ENCODE data around the gene GLT1D1.
"Not testable (repeated sequence)": the region's sequence is repeated elsewhere in the genome, so short reads cannot be mapped to it uniquely, and the experiment has no call there.

Gene GLT1D1

GRCh38 chr12:128820723-128821432 is 32.4 kb upstream of the GLT1D1 start:
- no peak for FAIRE-seq

- no peak for FAIRE-seq
Measured at GRCh38 chr12:128823216-128823915, 29.9 kb upstream of the GLT1D1 start.

GRCh38 chr12:128823916-128824839 is 29.1 kb upstream of the GLT1D1 start, which contains the start of gene SLC15A4:
TSS of gene SLC15A4 (minus strand) at chr12:128823958. CDS start at chr12:128823943, 15 bp downstream.
- no peak for FAIRE-seq

GRCh38 chr12:128825835-128826234 is 27.4 kb upstream of the GLT1D1 start:
- FAIRE-seq: no peak

- no peak for FAIRE-seq
Measured at GRCh38 chr12:128827724-128828123, 25.6 kb upstream of the GLT1D1 start.

GRCh38 chr12:128829861-128830504 is 23.3 kb upstream of the GLT1D1 start:
- FAIRE-seq: no peak

- no peak for FAIRE-seq
Measured at GRCh38 chr12:128830505-128830893, 22.8 kb upstream of the GLT1D1 start.

- no peak for FAIRE-seq
Measured at GRCh38 chr12:128833418-128833817, 19.9 kb upstream of the GLT1D1 start.

- FAIRE-seq: not testable (repeated sequence)
Measured at GRCh38 chr12:128839885-128840284, 13.4 kb upstream of the GLT1D1 start.

- no peak for FAIRE-seq
Measured at GRCh38 chr12:128840862-128841468, 12.3 kb upstream of the GLT1D1 start.

- FAIRE-seq: no peak
Measured at GRCh38 chr12:128842579-128842978, 10.7 kb upstream of the GLT1D1 start.

- FAIRE-seq: no peak
Measured at GRCh38 chr12:128843538-128843937, 9.7 kb upstream of the GLT1D1 start.

GRCh38 chr12:128844031-128844635 is 9.1 kb upstream of the GLT1D1 start:
- FAIRE-seq: no peak

GRCh38 chr12:128846671-128847070 is 6.6 kb upstream of the GLT1D1 start:
- not testable (repeated sequence) for FAIRE-seq

- no peak for FAIRE-seq
Measured at GRCh38 chr12:128848371-128848770, 4.9 kb upstream of the GLT1D1 start.

- FAIRE-seq: not testable (repeated sequence)
Measured at GRCh38 chr12:128849806-128850205, 3.5 kb upstream of the GLT1D1 start.

GRCh38 chr12:128850400-128850799 is 2.9 kb upstream of the GLT1D1 start:
- no peak for FAIRE-seq

- not testable (repeated sequence) for FAIRE-seq
Measured at GRCh38 chr12:128851429-128851828, 1.8 kb upstream of the GLT1D1 start.

- FAIRE-seq: no peak
Measured at GRCh38 chr12:128852026-128852698, 1.1 kb upstream of the GLT1D1 start.

GRCh38 chr12:128853600-128854197 is 421 bp downstream of the GLT1D1 start:
- FAIRE-seq: no peak

Measured in colon (tissue), 2 donors.